SK-N-SH treated with all-trans-retinoic acid at 6 μM for 48 hours (cell line): Measurements from ENCODE around the gene CDCA5.

Source experiments
- ARNTL ChIP-seq: fragments of 450-650 bp; formaldehyde crosslinking; IDR thresholded peaks from 2 replicates; pipeline ENCODE4 v1.5.0; 2020; ENCODE audit warnings: low read depth, mild to moderate bottlenecking, moderate library complexity, borderline replicate concordance
- CREB5 ChIP-seq: fragments of 250-450 bp; sonication (Bioruptor Pico); IDR thresholded peaks from 2 replicates; pipeline ENCODE4 v1.5.1; 2020; ENCODE audit warnings: low read depth, mild to moderate bottlenecking, moderate library complexity
- PATZ1 ChIP-seq: fragments of 250-450 bp; sonication (Bioruptor Pico); IDR thresholded peaks from 2 replicates; pipeline ENCODE4 v1.8.0; 2020; ENCODE audit warnings: mild to moderate bottlenecking, moderate library complexity, borderline replicate concordance
- SNAI2 ChIP-seq: fragments of 250-450 bp; sonication (Bioruptor Pico); IDR thresholded peaks from 2 replicates; pipeline ENCODE4 v1.5.0; 2020; ENCODE audit warnings: mild to moderate bottlenecking, moderate library complexity
- TCF4 ChIP-seq: fragments of 250-450 bp; sonication (Bioruptor Pico); IDR thresholded peaks from 2 replicates; pipeline ENCODE4 v1.8.0; 2021; ENCODE audit warnings: mild to moderate bottlenecking, moderate library complexity, borderline replicate concordance
- ZFP3 ChIP-seq: fragments of 250-450 bp; sonication (Bioruptor Pico); IDR thresholded peaks from 2 replicates; pipeline ENCODE4 v1.5.0; 2020; ENCODE audit warnings: mild to moderate bottlenecking, moderate library complexity
- ZFP30 ChIP-seq: fragments of 450-650 bp; formaldehyde crosslinking; IDR thresholded peaks from 2 replicates; pipeline ENCODE4 v1.5.0; 2022; ENCODE audit warnings: mild to moderate bottlenecking, moderate library complexity
- ZNF565 ChIP-seq: fragments of 450-650 bp; formaldehyde crosslinking; conservative IDR thresholded peaks from 2 replicates; pipeline ENCODE4 v1.5.0; 2020; ENCODE audit warnings: low read depth, mild to moderate bottlenecking, moderate library complexity
- ZNF8 ChIP-seq: fragments of 450-650 bp; formaldehyde crosslinking; IDR thresholded peaks from 2 replicates; pipeline ENCODE4 v1.5.0; 2020; ENCODE audit warnings: mild to moderate bottlenecking, moderate library complexity
- TF ChIP-seq, protein P1 (sequence below): fragments of 250-450 bp; sonication (Bioruptor Pico); IDR thresholded peaks from 2 replicates; pipeline ENCODE4 v1.5.0; 2020; ENCODE audit warnings: mild to moderate bottlenecking, moderate library complexity

- TF ChIP-seq ZFP3 (CRISPR knock-in tag), result no peak
- no peak for TF ChIP-seq ARNTL (CRISPR knock-in tag)
- no peak for TF ChIP-seq CREB5 (CRISPR knock-in tag)
- no peak for TF ChIP-seq ZFP30
- no peak for TF ChIP-seq TCF4 (CRISPR knock-in tag)
- no peak for TF ChIP-seq SNAI2 (CRISPR knock-in tag)
- TF ChIP-seq PATZ1 (CRISPR knock-in tag), result no peak
- no peak for TF ChIP-seq ZNF8 (CRISPR knock-in tag)
- TF ChIP-seq, protein P1, sequence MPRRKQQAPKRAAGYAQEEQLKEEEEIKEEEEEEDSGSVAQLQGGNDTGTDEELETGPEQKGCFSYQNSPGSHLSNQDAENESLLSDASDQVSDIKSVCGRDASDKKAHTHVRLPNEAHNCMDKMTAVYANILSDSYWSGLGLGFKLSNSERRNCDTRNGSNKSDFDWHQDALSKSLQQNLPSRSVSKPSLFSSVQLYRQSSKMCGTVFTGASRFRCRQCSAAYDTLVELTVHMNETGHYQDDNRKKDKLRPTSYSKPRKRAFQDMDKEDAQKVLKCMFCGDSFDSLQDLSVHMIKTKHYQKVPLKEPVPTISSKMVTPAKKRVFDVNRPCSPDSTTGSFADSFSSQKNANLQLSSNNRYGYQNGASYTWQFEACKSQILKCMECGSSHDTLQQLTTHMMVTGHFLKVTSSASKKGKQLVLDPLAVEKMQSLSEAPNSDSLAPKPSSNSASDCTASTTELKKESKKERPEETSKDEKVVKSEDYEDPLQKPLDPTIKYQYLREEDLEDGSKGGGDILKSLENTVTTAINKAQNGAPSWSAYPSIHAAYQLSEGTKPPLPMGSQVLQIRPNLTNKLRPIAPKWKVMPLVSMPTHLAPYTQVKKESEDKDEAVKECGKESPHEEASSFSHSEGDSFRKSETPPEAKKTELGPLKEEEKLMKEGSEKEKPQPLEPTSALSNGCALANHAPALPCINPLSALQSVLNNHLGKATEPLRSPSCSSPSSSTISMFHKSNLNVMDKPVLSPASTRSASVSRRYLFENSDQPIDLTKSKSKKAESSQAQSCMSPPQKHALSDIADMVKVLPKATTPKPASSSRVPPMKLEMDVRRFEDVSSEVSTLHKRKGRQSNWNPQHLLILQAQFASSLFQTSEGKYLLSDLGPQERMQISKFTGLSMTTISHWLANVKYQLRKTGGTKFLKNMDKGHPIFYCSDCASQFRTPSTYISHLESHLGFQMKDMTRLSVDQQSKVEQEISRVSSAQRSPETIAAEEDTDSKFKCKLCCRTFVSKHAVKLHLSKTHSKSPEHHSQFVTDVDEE (CRISPR knock-in tag), result no peak
- TF ChIP-seq ZNF565 (CRISPR knock-in tag), result no peak
Measured at GRCh38 chr11:65058419-65059054, 25.3 kb downstream of the CDCA5 start, which contains the start of gene NAALADL1.
